ENCODE results near the gene GREB1L. TPM values are rescaled to one million over a fixed set of nuclear protein-coding genes. Genes with fewer than 3 reads are reported as not detected.

GREB1L gene
- total RNA-seq, 3 donors from 2014 or later: 0.26 to 1.0 (median 0.29) TPM

- Histone ChIP-seq H3K36me3 (ENCODE audit: low read depth) (no peaks in the 10 kb centered on the region), H3K4me3 (no peak overlapping the region), H3K9me3 (no peaks in the 10 kb centered on the region), H3K4me1 (ENCODE audit: low read depth) (no peaks in the 10 kb centered on the region)
- TF ChIP-seq, protein P1, sequence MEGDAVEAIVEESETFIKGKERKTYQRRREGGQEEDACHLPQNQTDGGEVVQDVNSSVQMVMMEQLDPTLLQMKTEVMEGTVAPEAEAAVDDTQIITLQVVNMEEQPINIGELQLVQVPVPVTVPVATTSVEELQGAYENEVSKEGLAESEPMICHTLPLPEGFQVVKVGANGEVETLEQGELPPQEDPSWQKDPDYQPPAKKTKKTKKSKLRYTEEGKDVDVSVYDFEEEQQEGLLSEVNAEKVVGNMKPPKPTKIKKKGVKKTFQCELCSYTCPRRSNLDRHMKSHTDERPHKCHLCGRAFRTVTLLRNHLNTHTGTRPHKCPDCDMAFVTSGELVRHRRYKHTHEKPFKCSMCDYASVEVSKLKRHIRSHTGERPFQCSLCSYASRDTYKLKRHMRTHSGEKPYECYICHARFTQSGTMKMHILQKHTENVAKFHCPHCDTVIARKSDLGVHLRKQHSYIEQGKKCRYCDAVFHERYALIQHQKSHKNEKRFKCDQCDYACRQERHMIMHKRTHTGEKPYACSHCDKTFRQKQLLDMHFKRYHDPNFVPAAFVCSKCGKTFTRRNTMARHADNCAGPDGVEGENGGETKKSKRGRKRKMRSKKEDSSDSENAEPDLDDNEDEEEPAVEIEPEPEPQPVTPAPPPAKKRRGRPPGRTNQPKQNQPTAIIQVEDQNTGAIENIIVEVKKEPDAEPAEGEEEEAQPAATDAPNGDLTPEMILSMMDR (IDR thresholded peaks at IDR 0.05): no peak
- intact Hi-C loops (cut with DNase I, micrococcal nuclease): no loop called here
- no peak for ATAC-seq
- no peak for DNase-seq
These were observed 99.1 kb downstream of the GREB1L start for GRCh38 chr18:21341141-21341540.

GRCh38 chr18:21342372-21342771 is 100.3 kb downstream of the GREB1L start:
- intact Hi-C loops (cut with DNase I, micrococcal nuclease): no loop called here
- DNase-seq (no peak), ATAC-seq (no peak)
- TF ChIP-seq, protein P1 (IDR thresholded peaks at IDR 0.05): no peak
- H3K4me3 ChIP-seq: no peak overlapping the region
- H3K9me3 ChIP-seq: no peaks in the 10 kb centered on the region
- no peaks in the 10 kb centered on the region for H3K36me3 ChIP-seq (ENCODE audit: low read depth)
- no peaks in the 10 kb centered on the region for H3K4me1 ChIP-seq (ENCODE audit: low read depth)

GRCh38 chr18:21344860-21345259 is 102.8 kb downstream of the GREB1L start:
- H3K4me3 ChIP-seq: no peak overlapping the region
- TF ChIP-seq, protein P1 (IDR thresholded peaks at IDR 0.05): no peak
- DNase-seq (no peak), ATAC-seq (no peak)
- intact Hi-C loops (cut with DNase I, micrococcal nuclease): no loop called here
- no peaks in the 10 kb centered on the region for H3K36me3 ChIP-seq (ENCODE audit: low read depth)
- H3K4me1 ChIP-seq (ENCODE audit: low read depth): no peaks in the 10 kb centered on the region
- H3K9me3 ChIP-seq: no peaks in the 10 kb centered on the region

DNA sequence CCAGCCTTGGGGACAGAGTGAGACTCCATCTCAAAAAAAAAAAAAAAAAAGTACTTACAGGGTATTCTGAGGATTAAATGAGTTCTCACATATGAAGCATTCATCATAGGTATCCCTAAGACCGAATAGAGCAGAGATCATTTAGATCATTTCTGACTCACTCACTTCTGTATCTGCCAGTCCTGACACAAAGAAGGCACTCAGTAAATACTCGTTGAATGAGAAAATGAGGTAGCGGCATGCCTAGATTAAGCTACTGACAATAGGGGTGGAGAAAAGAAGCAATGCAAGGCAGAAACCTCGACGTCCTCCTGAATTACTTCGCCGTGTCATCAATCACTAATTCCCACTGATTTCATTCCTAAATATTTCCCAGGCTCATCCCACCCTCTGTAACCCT is 103.8 kb downstream of the GREB1L start:
- no peaks in the 10 kb centered on the region for H3K4me1 ChIP-seq (ENCODE audit: low read depth)
- DNase-seq (no peak), ATAC-seq (no peak)
- no peaks in the 10 kb centered on the region for H3K9me3 ChIP-seq
- H3K36me3 ChIP-seq (ENCODE audit: low read depth): no peaks in the 10 kb centered on the region
- TF ChIP-seq, protein P1 (IDR thresholded peaks at IDR 0.05): no peak
- H3K4me3 ChIP-seq: no peak overlapping the region
- intact Hi-C loops (cut with DNase I, micrococcal nuclease): no loop called here

DNA sequence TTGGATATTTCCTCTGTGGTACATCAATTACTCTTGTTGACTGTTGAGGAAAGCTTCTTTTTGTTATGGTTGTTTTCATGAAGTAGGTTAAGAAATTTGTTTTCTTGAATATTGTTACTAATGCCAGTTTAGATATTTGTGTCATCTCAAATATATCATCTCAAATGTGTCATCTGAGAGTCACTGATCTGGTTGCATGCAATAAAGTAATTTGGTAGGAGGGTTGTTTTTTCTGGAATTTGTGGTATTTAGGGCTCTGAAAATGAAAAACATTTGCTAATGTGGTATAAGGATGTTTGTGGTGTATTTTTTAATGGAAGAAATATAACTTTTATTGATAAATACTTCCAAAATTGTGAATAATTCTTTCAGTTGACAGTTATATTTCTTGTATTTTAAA is 117.7 kb downstream of the GREB1L start:
- TF ChIP-seq, protein P1 (IDR thresholded peaks at IDR 0.05): no peak
- intact Hi-C loops (cut with DNase I, micrococcal nuclease): no loop called here
- ATAC-seq: no peak
- Histone ChIP-seq H3K4me3 (no peak overlapping the region), H3K36me3 (ENCODE audit: low read depth) (no peaks in the 10 kb centered on the region), H3K9me3 (no peaks in the 10 kb centered on the region), H3K4me1 (ENCODE audit: low read depth) (no peaks in the 10 kb centered on the region)
- DNase-seq: no peak

DNA sequence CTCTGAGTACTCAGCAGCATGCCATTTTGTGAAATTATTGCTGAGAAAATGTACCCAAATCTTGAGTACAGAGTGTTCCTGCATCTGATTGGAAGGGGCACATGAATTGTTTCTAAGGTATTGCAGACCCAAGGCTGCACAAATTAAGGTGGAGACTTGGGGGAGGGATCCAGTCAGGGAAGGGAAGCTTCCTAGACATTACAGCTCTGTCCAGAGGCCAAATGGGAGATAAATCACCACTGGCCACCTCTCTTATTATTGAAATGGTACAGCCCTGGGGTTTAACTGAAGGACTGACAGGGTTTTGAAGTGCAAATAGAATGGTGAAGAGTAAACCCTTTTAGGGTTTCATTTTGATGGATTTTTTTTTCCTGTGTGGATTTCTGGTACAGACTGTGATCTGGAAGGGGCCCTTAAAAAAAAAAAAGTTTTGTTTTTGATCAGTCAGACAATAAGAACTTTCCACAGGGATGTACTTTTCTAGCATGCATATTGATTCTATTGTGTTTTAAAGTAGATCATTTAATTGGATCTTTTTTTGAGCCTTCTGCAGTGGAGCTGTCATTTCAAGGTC is 119.4 kb downstream of the GREB1L start:
- Histone ChIP-seq H3K9me3 (no peaks in the 10 kb centered on the region), H3K4me3 (no peak overlapping the region), H3K4me1 (ENCODE audit: low read depth) (no peaks in the 10 kb centered on the region), H3K36me3 (ENCODE audit: low read depth) (no peaks in the 10 kb centered on the region)
- TF ChIP-seq, protein P1 (IDR thresholded peaks at IDR 0.05): no peak
- no peak for ATAC-seq
- intact Hi-C loops (cut with DNase I, micrococcal nuclease): no loop called here
- no peak for DNase-seq

Data from mucosa of descending colon (tissue), 3 donors.